Transverse colon (tissue), 4 donors: ENCODE measurements around the gene ZDHHC24.

Experiments used
- CTCF ChIP-seq, 5 experiments: fragments of 200-600 bp in 3 of 5; fragments of 450-650 bp in 2 of 5; sonication (generic) in 3 of 5; IDR thresholded peaks; 1 replicate in 2 of 5; 2 replicates in 3 of 5; pipeline ENCODE4 v1.5.1; 2016 to 2017; ENCODE audit warnings: antibody characterized with exemption in 5 of 5, inconsistent platforms in 3 of 5, mild to moderate bottlenecking in 2 of 5, moderate library complexity in 1 of 5
- POLR2AphosphoS5 ChIP-seq, 3 donors: sonication (generic); formaldehyde crosslinking; IDR thresholded peaks; one replicate each; pipeline ENCODE4 v1.6.1; 2016; ENCODE audit warnings: antibody characterized with exemption in 3 of 3

DNA sequence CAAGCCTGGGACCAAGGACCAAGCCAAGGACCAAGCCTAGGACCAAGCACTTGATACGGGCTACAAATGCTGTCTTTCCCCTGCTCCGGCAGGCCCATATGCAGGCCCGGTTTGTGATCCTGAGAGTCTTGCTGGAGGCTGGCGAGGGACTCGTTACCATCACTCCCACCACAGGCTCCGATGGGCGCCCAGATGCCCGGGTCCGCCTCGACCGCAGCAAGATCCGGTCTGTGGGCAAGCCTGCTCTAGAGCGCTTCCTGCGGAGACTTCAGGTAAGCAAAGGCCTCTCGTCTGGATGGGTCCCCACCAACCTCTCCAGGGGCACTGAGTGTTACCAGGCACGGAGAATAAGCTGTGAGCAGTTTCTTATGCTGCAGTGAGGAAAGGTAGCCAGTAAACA lies 48.6 kb downstream of the ZDHHC24 start:
- no peak for TF ChIP-seq CTCF (IDR thresholded peaks at IDR 0.05)
- TF ChIP-seq POLR2AphosphoS5 (IDR thresholded peaks at IDR 0.05), result no peak
